ENCODE measurements around the gene PRR7.

DNA sequence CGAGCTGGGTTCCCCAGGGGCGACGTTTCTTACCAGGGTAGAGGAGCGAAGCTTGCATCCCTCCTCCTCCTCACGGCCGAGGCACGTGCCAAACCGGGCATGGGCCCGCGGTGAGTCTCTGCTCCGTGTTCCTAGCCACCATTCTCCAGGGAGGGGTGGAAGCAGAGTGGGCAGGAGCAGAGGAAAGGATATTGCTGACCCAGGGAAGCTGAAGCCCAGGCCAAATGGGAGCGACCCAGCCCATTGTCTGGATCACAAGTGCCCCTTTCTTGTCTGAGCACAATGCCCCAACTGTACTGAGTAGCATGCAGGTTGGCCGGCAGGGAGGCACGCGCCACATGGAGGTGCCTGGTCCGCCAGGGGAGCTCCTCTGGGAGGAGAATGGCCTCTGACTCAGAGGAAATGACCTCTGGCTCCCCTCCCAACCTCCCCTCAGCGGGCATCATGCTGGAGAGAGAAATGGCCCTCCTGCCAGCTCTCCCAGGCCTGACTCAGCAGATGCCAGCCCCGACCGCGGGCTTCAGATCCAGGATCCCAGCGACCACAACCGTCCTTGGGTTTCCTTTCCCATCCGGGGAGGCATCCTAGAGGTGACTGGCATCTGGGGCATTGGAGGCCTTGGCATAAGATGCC, 1.1 kb downstream of the PRR7 start:
- TF ChIP-seq, protein P1, sequence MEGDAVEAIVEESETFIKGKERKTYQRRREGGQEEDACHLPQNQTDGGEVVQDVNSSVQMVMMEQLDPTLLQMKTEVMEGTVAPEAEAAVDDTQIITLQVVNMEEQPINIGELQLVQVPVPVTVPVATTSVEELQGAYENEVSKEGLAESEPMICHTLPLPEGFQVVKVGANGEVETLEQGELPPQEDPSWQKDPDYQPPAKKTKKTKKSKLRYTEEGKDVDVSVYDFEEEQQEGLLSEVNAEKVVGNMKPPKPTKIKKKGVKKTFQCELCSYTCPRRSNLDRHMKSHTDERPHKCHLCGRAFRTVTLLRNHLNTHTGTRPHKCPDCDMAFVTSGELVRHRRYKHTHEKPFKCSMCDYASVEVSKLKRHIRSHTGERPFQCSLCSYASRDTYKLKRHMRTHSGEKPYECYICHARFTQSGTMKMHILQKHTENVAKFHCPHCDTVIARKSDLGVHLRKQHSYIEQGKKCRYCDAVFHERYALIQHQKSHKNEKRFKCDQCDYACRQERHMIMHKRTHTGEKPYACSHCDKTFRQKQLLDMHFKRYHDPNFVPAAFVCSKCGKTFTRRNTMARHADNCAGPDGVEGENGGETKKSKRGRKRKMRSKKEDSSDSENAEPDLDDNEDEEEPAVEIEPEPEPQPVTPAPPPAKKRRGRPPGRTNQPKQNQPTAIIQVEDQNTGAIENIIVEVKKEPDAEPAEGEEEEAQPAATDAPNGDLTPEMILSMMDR (IDR thresholded peaks at IDR 0.05; ENCODE audit: low read length) = no peak
- TF ChIP-seq EZH2 (optimal IDR thresholded peaks at IDR 0.05; ENCODE audit: low read depth, low read length) = no peak
- no peak for TF ChIP-seq EZH2phosphoT487 (IDR thresholded peaks at IDR 0.05; ENCODE audit: low read length)

Data from MM.1S (cell line).